ENCODE results near the gene GPR153. TPM values are rescaled to one million over a fixed set of nuclear protein-coding genes. Genes with fewer than 3 reads are reported as not detected.

Gene GPR153
- total RNA-seq, 4 donors from 2014 or later, result 5.6 to 22.1 (median 10.3) TPM

GRCh38 chr1:6198646-6199297 lies 62.1 kb downstream of the GPR153 start:
- Histone ChIP-seq H3K27ac (peak overlapping the region; percentile 58 to 82), H3K36me3 (no peaks in the 10 kb centered on the region), H3K27me3 (no peaks in the 10 kb centered on the region), H3K9me3 (no peaks in the 10 kb centered on the region), H3K4me3 (peak overlapping the region; percentile 95 to 99), H3K4me1 (peaks cover 11 to 13% of the 10 kb centered on the region in 2 donors)
- intact Hi-C loops (cut with DNase I; ENCODE audit: low total_unique reads), result no loop called here
- no peak for DNase-seq
- no peak for TF ChIP-seq POLR2A (IDR thresholded peaks at IDR 0.05)
- TF ChIP-seq, protein P1, sequence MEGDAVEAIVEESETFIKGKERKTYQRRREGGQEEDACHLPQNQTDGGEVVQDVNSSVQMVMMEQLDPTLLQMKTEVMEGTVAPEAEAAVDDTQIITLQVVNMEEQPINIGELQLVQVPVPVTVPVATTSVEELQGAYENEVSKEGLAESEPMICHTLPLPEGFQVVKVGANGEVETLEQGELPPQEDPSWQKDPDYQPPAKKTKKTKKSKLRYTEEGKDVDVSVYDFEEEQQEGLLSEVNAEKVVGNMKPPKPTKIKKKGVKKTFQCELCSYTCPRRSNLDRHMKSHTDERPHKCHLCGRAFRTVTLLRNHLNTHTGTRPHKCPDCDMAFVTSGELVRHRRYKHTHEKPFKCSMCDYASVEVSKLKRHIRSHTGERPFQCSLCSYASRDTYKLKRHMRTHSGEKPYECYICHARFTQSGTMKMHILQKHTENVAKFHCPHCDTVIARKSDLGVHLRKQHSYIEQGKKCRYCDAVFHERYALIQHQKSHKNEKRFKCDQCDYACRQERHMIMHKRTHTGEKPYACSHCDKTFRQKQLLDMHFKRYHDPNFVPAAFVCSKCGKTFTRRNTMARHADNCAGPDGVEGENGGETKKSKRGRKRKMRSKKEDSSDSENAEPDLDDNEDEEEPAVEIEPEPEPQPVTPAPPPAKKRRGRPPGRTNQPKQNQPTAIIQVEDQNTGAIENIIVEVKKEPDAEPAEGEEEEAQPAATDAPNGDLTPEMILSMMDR (IDR thresholded peaks at IDR 0.05), result no peak

DNA sequence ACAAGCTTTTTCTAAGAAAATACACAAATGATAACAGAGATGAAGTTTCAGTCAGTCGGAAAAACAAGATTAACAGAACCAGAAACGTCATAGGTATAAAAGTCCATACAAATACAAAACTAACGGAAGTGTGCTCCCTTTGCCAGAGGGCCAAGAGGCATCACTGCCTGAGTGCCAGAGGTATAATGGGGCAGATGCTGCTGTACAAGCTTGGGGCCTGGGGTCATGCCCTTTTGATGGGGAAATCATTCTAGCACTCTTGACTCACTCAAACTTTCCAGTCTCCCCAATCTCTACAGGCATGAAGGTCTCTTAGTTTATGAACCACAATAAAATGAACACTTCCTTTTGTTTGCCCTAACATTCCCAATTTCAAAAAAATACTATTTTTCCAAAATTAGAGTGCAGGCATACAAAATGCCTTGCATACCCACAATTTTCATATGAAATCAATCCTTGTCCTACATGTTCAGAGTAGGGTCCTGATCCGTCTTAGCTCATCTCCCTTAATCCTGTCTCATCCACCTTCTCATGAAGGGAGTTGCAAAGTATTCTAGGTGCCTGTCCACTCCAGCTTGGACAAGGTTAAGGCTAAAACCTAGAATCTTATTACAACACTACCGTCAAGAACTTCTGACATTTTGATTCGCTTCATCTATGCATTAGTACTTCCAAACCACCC lies 63.0 kb downstream of the GPR153 start:
- Histone ChIP-seq H3K27ac (no peak overlapping the region), H3K9me3 (no peaks in the 10 kb centered on the region), H3K4me3 (peak overlapping the region; percentile 95 to 99), H3K4me1 (peaks cover 11 to 13% of the 10 kb centered on the region in 2 donors), H3K27me3 (no peaks in the 10 kb centered on the region), H3K36me3 (no peaks in the 10 kb centered on the region)
- DNase-seq, result no peak
- intact Hi-C loops (cut with DNase I; ENCODE audit: low total_unique reads), result no loop called here
- TF ChIP-seq POLR2A (IDR thresholded peaks at IDR 0.05), result no peak
- TF ChIP-seq, protein P1 (IDR thresholded peaks at IDR 0.05), result no peak

Other genes starting within 250 kb of the GPR153 start
- gene KCNAB2, start 215.2 kb downstream of the GPR153 start, total RNA-seq, result 10 to 100 TPM in 2 of 4 donors, 1 to 10 TPM in 2; 1.5 to 21.2 (median 12.9) TPM
- gene CHD5, start 80.8 kb downstream of the GPR153 start, total RNA-seq, result 1 to 10 TPM in 1 of 4 donors, under 1 TPM in 1, not detected in 2; 0.69 to 1.3 TPM
- gene RPL22, start 61.5 kb downstream of the GPR153 start, total RNA-seq, result 100 to 1,000 TPM; 140 to 543 (median 252) TPM
- 10 to 100 TPM in 3 of 4 donors, 1 to 10 TPM in 1; 2.1 to 41.1 (median 20.5) TPM for gene RNF207, start 55.0 kb downstream of the GPR153 start, total RNA-seq
- 10 to 100 TPM; 15.6 to 87.4 (median 57.7) TPM for gene ICMT, start 25.1 kb downstream of the GPR153 start, total RNA-seq
- not detected for gene HES3, start 16.9 kb downstream of the GPR153 start, total RNA-seq
- gene ACOT7, start 132.7 kb upstream of the GPR153 start, total RNA-seq, result 10 to 100 TPM in 2 of 4 donors, 1 to 10 TPM in 2; 7.4 to 27.6 (median 12.4) TPM
- gene HES2, start 158.8 kb upstream of the GPR153 start, total RNA-seq, result under 1 TPM in 1 of 4 donors, not detected in 3; 0.21 TPM
- gene ESPN, start 163.7 kb upstream of the GPR153 start, total RNA-seq, result 1 to 10 TPM in 1 of 4 donors, under 1 TPM in 1, not detected in 2; 0.58 to 2.5 TPM
- gene TNFRSF25, start 205.1 kb upstream of the GPR153 start, total RNA-seq, result 10 to 100 TPM in 1 of 4 donors, 1 to 10 TPM in 3; 1.0 to 11.1 (median 4.8) TPM
- gene PLEKHG5, start 230.6 kb upstream of the GPR153 start, total RNA-seq, result 10 to 100 TPM in 2 of 4 donors, 1 to 10 TPM in 2; 2.6 to 23.7 (median 8.2) TPM